Cardiac septum (tissue), 1 donor: Measurements from ENCODE around the gene ATP6V1G3. TPM values are rescaled to one million over a fixed set of nuclear protein-coding genes. Genes with fewer than 3 reads are reported as not detected.
"Not testable (repeated sequence)": the region's sequence is repeated elsewhere in the genome, so short reads cannot be mapped to it uniquely, and the experiment has no call there.

Experiments used
- DNase-seq: peaks from one replicate; pipeline ENCODE4 v3.0.0-alpha.2; 2020; ENCODE audit warnings: low spot score
- intact Hi-C: fragments of 100-400 bp; cut with DNase I; formaldehyde crosslinking; loops from one replicate; pipeline ENCODE4 v1.14.0; 2022
- total RNA-seq: library from RNA; stranded (reverse); fragmentation: NEBNext Ultra II Directional; extraction: Animal tissue kit (Norgen Biotek cat#: 25700); gene quantifications from one replicate; pipeline ENCODE4 v1.2.1, GENCODE V29; 2021
- donor health status: DM: no; HTN: no; CAD: no.

Gene ATP6V1G3
- total RNA-seq, 1 donor from 2014 or later, result not detected

DNA sequence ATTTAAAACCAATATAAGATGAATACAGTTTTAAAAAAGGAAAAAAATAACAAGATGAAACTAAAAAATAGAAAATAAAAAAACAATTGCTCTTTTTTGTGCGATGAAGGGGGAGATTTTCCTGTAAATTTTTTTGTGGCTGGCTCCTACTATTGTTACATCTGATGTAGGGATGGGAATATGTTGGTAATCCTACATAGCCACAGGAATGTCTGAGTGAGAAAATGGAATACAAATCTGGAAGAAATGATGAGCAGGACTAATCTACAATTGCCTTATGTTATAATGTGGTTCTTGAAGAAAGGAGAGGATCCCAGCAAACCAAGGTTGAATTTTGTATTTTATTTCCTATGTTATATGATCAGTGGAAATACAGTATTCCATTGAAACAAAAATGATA is 40.9 kb downstream of the ATP6V1G3 start:
- intact Hi-C loops, result no loop called here
- DNase-seq, result no peak

DNA sequence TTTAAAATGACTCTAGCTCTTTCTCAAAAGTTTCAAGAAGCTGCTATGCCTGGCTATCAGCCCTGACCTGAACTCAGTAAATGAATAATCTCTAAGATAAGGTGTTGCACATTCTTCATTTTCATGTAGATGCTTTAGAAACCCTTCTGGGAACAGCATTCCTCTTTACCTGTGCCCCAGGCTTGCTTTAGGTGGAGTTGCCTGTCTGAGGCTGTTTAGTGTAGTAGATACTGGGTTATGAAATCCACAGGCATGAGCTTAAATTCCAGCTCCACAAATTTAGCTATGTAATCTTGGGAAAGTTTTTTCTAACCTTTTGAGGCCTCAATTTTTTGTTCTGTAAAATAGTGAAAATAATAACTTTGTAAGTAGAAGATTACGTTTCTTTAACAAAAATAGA is 41.6 kb downstream of the ATP6V1G3 start:
- intact Hi-C loops, result no loop called here
- DNase-seq, result no peak

DNA sequence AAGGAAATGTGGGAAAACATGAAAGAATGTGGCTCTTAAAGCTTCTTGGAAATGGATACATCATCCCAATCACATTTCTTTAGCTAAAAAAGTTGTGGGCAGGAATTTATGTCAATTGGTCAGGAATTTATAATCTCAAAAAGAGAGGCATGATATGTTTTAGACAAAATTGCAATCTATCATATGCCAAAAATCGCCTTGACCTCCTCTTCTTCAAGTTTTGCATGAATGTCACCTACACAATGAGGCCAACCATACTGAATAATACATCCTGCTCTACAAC is 42.4 kb downstream of the ATP6V1G3 start:
- intact Hi-C loops, result no loop called here
- no peak for DNase-seq

DNA sequence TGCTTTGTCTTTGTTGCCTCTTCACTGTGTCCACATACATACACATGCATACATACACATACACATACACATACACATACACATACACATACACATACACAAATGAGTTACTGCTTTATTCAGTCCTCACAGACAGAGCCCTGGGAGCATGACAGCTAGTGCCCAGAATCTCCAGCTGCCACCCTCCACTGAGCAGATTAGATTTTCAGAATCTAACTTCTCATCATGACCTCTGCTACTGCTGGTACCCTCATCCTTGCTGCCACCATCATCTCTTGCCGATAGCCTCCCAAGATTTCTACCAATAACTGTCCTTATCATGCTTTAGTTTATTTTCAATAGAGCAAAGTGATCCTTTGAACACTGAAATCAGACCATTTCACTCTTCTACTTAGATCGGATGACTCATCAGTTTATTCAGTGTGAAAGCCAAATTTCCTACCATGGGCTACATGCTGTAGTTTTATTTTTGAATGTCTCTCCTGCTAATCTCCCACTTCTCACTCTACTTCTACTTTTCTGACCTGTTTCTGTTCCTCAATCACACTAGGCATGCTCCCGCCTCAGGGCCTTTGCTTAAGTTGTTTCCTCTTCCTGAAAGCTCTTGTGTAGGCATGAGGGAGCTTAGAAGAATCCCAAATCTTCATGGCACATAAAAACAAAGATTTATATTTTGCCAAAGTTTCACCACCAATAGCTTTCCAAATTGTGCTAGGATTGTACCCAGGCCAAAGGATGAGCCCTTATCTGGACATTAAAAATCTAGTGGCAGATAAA is 43.0 kb downstream of the ATP6V1G3 start:
- intact Hi-C loops, result no loop called here
- DNase-seq, result no peak

DNA sequence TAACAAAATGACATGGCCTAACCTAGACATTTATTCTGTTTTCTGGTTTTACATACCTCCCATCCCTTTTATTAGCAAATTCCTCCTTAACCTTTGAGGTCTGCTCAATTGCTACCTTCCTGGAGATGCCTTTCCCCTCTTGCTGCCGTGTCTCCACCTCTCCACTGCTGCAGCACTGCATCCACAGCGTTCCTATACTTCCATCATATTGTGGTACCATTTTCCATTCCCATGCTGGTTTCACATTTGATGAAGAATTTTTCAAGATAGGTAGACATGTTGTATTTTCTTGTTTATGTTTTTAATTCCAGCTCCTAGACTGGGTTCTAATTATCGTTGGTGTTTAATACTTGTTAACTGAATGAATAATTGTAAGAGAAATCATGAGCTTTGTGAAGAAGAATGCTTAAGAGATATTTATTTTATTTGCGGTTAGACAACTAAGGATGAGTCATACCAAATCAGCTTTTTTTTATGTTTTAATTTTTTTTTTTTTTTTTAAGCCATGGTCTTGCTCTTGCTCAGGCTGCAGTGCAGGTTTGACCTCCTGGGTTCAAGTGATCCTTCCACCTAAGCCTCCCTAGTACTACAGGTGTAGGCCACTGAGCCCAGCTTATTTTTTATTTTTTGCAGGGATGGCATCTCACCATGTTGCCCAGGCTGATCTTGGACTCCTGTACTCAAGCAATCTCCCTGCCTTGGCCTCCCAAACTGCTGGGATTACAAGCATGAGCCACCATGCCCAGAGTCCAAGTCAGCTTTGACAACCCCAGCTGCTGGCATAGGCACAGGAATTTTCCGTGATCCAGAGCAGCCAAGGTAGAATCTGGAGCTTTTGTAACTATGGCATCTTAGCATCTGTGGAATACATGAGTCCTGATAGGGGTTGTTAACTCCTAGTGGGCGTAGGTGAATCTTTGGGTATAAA is 44.0 kb downstream of the ATP6V1G3 start:
- intact Hi-C loops, result no loop called here
- no peak for DNase-seq

DNA sequence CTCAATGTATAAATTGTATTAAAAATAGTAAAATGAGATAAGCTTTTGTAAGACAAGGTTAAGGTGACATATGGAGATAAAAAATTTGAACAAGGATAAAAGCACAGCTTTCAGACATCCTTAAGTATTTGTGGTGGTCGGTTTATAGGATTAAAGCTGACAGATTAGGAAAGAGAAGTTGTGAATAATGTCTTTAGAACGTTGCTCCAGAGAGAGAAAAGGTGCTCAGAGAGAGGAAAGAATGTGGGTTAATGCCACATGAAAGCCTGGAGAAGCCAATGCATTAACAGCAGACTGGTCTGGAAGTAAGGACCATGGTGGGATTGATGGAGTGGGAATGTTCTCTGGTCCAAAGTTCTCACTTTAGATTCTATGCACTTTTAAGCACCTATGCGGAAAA is 44.8 kb downstream of the ATP6V1G3 start:
- intact Hi-C loops, result no loop called here
- DNase-seq, result no peak

DNA sequence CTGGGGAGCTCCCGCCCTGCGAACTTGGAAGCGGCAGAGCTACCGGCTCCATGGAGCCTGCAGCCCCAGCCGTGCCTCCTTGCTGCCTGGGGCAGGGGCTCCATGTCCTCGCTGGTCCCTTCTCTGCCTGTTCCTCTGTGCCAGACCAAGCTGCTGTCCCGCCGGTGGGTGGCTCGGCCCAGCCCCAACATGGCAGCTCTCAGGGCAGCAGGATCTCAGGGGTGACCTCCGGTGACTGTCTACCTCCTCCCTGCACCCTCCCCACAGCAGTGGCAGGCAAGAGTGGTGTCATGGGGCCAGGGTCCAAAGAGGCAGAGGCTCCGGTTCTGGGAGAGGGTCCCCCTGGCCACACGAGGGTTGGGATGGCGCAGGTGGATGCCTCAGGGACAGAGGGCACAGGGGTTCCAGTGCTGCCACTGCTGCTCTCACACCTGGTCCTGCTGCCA is 45.8 kb downstream of the ATP6V1G3 start:
- intact Hi-C loops, result no loop called here
- DNase-seq, result no peak

DNA sequence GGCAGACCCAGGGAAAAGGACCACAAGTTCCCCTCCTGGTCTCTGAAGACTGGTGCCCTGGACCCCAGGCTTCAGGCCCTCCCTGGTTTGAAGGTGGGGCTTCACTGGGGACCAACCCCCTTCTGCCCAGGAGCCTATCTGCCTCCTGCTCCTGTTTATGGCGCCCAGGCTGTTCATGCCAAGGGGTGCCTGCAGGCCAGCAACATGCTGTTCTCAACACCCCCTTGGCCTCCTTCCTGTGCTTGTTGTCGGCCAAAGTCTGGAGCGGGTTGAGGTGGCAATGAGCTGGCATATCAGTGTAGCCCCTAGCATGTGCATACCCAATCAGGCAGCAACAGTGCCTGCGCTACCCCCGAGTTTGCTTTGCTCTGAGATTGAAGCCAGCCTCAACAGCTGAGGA is 46.3 kb downstream of the ATP6V1G3 start:
- intact Hi-C loops, result no loop called here
- no peak for DNase-seq

DNA sequence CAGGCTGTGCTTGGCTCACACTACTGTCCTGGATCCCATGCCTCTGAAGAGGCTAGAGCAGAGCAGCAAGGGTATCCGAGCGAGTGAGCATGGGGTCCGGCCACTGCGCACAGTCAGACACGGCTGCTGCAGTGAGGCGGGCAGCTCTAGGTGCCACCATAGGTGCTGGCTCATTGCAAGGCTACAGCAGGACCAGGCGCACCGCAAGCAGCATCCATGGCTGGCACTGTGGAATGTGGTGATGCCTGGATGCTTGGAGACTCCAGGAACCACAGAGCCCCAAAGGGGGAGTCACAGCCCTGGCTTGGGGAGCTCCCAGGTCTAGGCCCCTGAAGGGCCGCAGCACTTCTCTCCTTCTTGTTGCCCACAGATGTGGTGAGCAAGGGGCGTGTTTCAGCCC is 47.2 kb downstream of the ATP6V1G3 start:
- DNase-seq, result no peak
- intact Hi-C loops, result no loop called here

DNA sequence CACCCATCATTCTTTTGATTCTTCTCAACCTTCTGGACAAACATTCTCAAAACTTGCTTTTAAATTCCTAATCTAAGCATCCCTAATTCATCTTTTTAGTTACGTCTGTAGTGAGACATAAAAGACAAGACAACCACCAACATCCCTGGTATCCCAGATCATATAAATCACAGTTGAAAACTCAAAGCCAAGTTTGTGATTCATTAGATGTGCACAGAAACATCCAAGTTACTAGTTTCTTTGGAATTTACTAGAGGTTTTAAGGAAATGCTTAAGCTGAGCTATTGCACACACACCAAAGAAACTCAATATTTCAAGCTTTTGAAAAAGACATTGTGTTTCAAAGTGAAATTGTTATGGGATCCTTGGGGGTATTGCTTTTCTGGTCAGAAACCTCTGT is 47.6 kb downstream of the ATP6V1G3 start:
- intact Hi-C loops, result no loop called here
- DNase-seq, result no peak

DNA sequence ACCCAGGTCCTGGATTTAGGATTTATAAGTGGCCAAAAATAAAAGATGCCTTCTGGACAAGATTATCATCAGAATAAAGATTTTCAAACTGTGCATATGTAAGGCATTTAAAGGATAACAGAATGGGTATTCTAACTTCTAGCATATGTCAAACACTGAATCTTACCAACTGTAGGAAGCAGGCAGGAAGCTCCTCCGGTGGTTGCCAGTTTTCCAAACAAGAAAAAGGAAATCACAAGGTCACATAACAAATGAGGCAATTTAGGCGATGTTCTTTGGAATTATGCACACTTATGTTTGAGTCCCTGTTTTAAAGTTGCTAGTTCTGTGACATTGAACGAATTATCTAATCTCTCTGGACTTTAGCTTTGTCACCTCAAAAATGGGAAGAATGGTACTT is 48.9 kb downstream of the ATP6V1G3 start:
- DNase-seq, result no peak
- intact Hi-C loops, result no loop called here

DNA sequence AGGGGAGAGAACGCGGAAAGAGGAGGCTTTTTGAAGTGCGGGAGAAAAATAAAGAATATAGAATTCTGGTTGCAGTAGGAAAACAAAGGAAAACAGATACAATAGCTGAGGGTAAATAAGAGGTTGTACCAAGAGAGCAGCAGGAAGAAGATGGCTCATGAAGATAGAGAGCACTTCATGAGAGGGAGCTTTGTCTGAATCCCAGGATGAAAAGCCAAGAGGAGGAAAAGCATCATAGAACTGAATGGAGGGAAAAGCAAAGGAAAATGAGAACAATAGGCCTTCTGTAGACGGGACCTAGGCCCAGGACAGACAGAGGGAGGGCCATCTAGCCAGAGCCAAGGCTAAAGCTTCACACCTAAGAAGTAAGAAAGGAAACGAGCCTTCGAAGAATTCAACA is 49.5 kb downstream of the ATP6V1G3 start:
- DNase-seq, result no peak
- intact Hi-C loops, result no loop called here

DNA sequence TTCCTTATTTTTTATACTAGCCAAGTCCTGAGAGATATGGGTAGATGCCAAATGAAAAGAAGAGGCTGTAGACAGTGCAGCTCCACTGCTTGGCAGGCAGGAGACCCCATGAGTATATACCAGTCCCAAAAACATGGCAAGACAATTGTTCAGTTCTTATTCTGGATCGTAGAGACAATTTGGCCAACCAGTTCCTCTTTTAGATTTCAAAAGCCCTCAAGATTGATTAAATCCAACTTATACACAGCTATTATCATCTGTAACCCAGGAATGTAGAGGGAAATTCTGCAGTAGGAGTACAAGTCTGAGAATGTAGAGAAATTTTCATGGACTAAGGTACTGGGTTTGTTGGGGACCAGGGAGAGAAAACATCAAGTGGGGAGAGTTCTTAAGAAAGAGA is 50.3 kb downstream of the ATP6V1G3 start:
- intact Hi-C loops, result no loop called here
- DNase-seq, result no peak

DNA sequence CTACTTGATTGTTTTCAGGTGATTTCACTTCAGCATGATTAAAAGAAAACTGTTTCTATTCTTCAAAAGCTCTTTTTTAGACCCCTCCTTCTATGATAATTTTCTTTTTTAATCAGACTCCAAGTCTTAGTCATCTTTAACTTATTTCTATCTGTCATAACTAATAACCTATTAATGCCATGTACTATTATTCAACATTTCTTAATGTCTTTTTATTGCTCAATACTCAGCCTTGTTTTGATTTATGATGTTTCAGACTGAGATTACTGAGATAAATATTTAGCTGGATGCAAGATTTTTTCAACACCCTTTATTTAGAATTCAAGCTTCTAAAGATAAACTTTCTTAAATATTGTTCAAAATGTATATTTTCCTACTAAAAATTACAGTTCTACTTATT is 53.6 kb downstream of the ATP6V1G3 start:
- no peak for DNase-seq
- intact Hi-C loops, result no loop called here

DNA sequence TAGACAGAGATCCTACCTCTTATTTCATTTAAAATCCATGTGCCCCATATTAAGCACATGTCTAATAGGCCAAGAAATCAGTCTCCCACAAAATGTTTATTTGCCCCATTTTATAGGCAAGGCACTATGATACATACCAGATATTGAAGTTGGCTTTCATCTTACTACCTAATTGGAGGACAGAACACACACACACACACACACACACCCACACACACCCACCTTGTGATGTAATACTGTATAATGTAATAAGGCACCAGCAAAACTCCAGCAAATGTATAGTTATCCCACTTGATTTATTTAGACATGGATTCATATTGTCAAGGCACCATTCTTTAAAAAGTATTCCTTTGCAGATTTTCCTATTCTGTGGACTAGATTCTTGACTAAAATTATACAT is 56.8 kb downstream of the ATP6V1G3 start:
- intact Hi-C loops, result no loop called here

DNA sequence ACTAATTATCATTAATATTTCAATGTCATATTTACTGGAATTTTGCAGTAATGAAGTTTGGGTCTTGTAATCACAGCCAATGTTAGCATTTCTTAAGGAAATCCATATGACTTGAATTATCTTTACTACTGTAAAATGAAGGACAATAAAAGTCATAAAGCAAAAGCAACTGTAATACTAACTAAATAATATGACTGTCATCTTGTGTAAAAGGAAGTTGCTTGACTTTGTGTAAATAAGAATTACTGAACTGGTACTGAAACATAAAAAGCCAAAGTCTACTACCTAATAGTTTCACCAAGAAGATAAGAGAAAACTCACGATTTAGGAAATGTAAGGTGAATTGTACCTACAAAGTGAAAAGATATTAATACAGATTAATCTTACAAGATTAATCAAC is 57.5 kb downstream of the ATP6V1G3 start:
- intact Hi-C loops, result no loop called here
- no peak for DNase-seq

More for the DNA sequence above, 56.8 kb downstream of the ATP6V1G3 start:
- no peak for DNase-seq

DNA sequence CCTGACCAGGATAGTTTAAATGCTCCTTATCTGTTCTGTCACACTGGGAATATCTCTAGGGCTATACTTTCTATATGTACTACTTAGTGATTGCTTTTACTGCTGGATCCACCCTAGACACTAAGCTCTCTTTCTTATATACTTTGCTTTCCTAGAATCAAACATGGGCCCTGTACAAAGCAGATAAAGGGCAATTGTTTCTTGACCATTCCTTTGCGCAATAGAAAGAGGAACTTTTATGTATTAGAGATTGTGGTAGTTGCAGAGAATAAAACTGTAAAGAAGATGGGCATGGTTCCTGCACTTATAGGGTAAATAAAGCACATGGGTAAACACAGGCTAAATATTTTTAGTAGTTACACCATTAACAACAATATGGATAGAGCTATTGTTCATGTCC is 58.8 kb downstream of the ATP6V1G3 start:
- no peak for DNase-seq
- intact Hi-C loops, result no loop called here

DNA sequence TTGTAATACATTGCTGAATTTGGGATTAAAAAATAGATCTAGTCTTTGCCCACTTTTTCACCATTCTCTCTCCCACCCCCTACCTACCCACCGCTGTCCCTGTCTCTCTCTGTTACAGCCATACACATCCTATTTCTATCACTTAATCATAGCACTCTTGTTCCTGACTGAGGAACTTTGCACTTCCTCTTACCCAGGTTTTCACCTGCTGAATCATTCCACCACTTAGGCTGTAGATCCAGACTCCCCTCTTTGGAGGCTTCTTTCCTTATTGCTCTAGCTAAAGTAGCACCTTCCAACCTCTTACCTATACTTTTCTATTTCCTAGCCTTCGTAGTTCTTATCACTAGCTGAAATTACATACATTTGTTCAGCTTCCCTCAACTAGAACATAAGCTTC is 59.6 kb downstream of the ATP6V1G3 start:
- intact Hi-C loops, result no loop called here
- no peak for DNase-seq

DNA sequence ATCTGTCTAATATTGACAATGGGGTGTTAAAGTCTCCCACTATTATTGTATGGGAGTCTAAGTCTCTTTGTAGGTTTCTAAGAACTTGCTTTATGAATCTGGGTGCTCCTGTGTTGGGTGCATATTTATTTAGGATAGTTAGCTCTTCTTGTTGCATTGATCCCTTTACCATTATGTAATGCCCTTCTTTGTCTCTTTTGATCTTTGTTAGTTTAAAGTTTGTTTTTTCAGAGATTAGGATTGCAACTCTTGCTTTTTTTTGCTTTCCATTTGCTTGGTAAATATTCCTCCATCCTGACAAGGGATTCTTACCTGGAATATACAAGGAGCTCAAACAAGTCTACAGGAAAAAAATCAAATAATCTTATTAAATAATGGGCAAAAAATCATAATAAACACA is 63.1 kb downstream of the ATP6V1G3 start:
- DNase-seq, intact Hi-C loops: not testable (repeated sequence)
